ENCODE measurements around the gene FAM124B.

Gene FAM124B

GRCh38 chr2:224379986-224380385, 21.9 kb downstream of the FAM124B start:
- DNase-seq, result no peak

GRCh38 chr2:224379172-224379571, 22.7 kb downstream of the FAM124B start:
- no peak for DNase-seq

DNA sequence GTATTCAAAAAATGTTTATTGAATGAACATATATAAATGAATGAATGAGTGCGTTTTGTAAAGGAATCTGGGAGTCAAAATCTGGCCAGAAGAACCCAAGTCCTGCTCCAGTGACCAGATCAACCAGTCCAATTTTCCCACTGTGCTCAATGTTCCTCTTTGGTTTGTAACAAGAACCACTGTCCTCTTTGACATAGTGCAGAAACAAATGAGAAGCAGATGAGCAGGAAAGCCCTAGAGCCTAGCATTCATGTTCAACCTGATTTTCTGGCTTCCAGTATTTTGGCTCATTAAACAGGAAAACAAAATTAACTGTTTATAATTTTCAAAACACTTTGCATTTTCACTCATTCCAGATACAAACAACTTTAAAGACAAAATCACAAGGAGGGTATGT, 23.2 kb downstream of the FAM124B start:
- no peak for DNase-seq

DNA sequence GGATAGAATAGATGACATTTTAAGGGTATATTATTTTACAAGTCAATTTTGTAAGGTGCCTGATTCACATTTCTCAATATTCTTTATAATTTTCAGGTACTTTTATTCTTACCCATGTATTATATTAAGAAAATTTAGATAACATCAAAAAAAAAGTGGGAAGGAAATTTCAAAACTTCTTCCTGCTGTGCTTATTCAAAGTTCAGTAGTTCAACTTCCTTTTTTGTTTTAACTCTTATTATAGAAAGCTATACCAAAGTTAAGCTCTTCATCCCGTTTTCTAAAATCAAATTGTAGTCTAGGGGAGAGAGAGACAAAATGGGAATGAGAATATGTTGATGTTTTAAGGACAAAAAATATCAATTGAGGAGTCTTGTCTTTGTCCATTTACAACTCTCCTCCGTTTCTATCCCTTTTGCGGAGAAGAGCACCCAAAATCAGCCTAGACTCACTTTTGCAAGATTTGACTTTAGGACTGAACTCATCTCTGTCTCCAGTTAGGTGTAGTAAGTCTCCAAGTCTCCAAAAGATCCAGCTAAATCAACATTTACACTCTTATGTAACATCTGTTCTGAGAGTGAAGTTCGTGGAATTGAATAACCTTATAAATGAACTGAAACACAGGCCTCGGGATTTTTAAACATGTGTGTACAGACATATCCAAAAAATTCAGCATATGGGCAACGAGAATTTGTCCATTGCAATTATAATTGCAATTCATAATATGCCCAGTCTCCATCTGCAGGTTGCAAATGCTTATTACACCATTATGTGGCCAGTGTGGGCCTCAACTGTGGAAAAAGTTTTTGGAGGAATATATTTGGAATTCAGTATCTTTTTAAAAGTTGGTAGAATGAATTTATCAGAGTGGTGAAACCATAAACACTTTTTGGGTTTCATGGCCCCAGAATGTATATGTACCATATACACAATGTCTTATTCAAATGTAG, 23.9 kb downstream of the FAM124B start:
- DNase-seq, result no peak

DNA sequence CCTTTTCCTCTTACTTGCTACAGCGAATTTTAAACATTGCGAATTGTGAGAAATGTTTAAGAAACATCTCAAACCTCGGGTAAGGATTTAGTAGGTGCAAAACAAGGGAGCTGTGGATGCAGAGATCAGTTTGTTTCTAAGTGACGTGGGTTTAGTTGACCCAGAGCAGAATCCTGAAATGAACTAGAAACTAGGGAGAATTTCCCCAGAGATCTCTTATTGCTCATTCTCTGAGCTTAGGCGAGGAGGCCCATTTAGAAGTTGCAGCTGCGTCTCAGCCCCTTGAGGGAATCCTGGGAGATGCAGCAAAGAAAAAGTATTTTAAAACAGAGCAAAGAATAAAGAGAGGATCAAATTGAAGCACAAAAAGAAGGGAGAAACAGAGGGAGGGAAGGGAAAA, 29.3 kb downstream of the FAM124B start:
- no peak for DNase-seq

DNA sequence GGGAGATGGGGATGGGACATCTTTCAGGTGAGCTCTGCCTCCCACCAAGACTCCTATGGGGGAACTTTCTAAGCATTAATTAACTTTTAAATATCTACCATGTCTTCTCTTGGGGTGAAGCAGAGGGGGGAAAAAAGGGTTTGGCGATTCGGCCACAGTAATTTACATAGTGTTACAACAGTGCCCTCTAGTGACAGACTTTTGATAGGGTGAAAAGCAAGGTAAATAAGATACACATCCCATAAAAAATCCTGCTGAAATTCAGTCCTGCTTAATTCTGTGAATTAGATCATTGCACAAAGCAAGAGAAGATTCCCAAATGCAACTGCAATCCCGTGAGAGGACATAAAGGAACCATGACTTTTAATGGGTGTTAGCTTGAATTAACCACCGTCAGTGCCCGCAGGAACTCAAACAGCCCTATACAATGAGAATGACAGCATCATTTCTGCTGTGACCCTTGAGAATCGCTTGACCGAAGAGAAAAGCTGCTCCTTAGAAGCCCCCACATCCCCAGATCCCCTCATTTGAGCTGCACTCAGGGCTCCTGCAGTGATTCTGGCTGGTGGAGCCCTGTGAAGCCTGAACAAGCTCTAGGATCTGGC, 32.8 kb downstream of the FAM124B start:
- peak; percentile 49 for DNase-seq

GRCh38 chr2:224366267-224366844, 35.6 kb downstream of the FAM124B start:
- DNase-seq, result no peak

- no peak for DNase-seq
Observed at GRCh38 chr2:224365331-224365730, 36.6 kb downstream of the FAM124B start.

GRCh38 chr2:224363281-224363680, 38.6 kb downstream of the FAM124B start:
- DNase-seq, result no peak

DNA sequence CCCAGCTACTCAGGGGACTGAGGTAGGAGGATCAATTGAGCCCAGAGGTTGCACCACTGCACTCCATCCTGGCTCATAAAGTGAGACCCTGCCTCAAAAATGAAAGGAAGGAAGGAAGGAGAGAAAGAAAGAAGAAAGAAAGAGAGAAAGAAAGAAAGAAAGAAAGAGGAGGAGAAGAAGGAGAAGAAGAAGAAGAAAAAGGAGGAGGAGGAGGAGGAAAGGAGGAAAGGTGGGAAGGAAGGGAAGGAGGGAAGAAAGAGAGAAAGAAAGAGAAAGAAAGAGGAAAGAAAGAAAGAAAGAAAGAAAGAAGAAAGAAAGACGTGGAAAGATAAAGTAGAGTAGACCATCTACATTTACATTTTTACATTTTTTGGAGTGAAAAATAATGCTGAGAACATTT, 39.8 kb downstream of the FAM124B start:
- DNase-seq, result no peak

GRCh38 chr2:224360801-224361251, 41.1 kb downstream of the FAM124B start:
- no peak for DNase-seq

- no peak for DNase-seq
Observed at GRCh38 chr2:224359569-224359968, 42.3 kb downstream of the FAM124B start.

DNA sequence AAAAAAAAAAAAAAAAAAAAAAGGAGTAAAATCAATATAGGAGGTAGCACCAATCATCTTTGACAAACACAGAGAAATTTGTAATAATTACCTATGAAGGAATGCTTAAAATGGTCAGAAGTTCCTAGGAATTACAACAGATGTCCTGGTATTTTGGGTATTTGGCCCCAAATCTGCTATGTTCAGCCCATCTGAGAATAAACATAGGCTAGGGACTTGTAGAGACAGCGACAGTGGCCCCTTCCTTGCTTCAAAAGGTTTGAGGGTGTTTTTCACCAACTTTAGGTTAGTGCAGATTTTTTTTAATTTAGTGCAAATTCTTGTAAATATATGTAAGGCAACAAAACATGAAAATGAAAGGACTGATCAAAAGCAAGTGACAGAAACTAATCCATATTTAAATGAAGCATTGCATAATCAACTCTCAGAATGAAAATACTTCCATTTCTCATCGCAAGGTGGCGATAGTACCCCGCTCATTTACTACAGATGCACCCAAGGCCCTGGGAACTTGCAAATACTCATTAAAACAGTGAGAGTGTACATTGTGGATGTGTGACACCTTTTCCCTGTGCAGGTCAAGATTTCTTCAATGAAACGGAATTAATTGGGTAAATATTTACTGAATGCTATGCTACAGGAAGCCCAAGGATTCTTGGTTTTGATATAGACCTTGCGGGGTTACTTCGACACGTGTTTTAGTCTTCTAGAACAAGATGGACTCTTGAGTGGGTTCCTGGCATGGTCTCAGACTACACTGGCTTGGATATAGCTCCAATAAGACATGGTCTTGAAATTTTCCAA, 44.6 kb downstream of the FAM124B start:
- peak; percentile 69 for DNase-seq

DNA sequence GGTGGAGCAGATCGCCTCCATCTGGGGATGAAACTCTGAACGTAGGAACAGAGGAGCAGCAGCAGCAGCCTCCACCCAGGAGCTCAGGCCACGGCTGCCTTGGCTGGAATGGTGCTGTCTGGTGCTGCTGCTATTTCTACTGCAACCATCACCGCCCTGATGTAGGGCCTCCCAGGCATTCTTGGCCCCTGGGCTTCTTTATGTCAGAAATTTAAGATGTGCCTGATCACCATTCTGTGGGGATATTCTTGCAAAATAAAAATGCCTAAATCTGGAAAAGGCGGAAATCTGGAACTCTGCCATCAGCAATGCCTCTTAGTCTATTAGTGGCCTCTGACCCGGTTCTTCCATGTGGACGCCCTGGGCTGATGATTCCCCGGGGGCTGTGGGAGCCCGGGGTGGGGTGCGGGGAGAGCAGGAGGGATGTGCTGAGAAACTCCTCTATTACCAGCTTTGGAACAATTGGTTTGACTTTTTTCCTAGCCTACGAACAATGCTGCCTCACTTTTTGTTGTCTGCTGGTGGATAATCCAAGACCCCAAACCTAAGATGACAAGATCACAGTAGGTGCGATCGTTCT, 47.2 kb downstream of the FAM124B start:
- DNase-seq, result no peak

DNA sequence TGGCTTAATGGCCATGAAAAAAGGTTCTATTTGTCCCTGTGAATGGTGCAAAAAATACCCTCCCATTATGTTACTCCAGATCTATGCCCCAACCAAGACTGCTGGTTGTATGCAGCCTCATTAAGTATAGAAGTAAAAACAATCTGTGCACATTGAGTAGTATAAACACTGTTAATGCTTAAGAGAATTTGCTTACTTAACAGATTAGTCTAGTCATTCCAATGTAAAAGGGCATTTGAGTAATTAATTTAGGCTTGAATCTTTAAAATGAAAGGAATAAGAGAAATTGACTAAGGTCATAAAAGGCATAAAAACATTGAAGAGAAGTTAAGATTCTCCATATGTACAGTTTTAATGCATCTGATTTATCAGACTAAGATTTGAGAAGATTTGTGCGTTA, 51.2 kb downstream of the FAM124B start:
- no peak for DNase-seq

GRCh38 chr2:224349396-224349795, 52.5 kb downstream of the FAM124B start:
- no peak for DNase-seq

- DNase-seq, result no peak
Observed at GRCh38 chr2:224347176-224348051, 54.5 kb downstream of the FAM124B start.

- no peak for DNase-seq
Observed at GRCh38 chr2:224345492-224345891, 56.4 kb downstream of the FAM124B start.

DNA sequence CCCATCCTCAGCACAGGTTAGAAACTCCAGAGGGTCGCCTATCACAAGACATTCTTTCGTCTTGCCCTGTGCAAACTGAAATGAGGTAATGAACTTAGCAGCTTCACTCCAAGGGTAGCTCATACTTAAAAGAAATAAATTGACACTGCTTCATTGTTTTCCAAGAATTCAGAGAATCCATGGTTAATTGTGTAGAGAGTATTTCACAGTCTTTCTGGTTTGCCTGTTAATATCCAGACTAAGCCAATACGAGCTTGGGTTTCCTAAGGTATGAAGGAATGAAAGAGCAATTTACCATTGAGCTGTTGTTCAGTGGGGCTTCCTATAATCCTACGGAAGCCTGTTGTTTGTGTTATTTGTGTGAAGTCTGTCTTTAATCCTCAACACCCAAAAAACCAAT, 58.7 kb downstream of the FAM124B start:
- no peak for DNase-seq

GRCh38 chr2:224335991-224336390, 65.9 kb downstream of the FAM124B start:
- DNase-seq, result no peak

DNA sequence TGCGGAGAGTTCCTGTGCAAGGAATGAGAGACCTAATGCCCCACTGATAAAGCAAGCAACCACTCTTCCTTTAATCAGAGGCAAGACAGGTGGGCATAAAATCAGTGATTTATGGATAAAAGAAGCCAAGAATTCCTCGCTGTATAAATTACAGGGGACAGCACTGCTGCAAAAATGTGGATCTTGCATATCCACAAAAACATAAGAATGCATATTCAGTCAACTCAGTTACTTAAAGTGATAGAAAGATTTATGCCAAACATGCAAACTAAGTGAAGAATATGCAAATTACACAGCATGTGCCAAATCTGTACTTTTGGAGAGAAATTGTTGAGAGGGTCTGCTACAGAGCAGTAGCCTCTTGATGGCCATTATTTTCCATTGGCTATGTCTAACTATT, 67.2 kb downstream of the FAM124B start:
- no peak for DNase-seq
